Right atrium auricular region (tissue), 2 donors: Measurements from ENCODE around the gene CSNK2A2. TPM values are rescaled to one million over a fixed set of nuclear protein-coding genes. Genes with fewer than 3 reads are reported as not detected.

Experiments used
- DNase-seq: peaks from one replicate; pipeline ENCODE4 v3.0.0-alpha.2; 2019; ENCODE audit warnings: low spot score
- H3K27ac ChIP-seq, 2 donors: fragments of 200-600 bp; sonication (generic); 1 replicate in 1 of 2; 2 replicates in 1 of 2; pipeline ENCODE4 v1.5.1; 2016 to 2019
- H3K27me3 ChIP-seq, 2 donors: fragments of 200-600 bp; sonication (generic); one replicate each; pipeline versions ENCODE4 v1.5.1 to v1.6.0; 2017 to 2019
- H3K36me3 ChIP-seq: fragments of 200-600 bp; sonication (generic); one replicate; pipeline ENCODE4 v1.5.1; 2016
- H3K4me1 ChIP-seq, 2 donors: fragments of 200-600 bp; sonication (generic); one replicate each; pipeline versions ENCODE4 v1.5.1 to v1.6.0; 2017 to 2019
- H3K4me3 ChIP-seq, 2 donors: fragments of 200-600 bp; sonication (generic); 1 replicate in 1 of 2; 2 replicates in 1 of 2; pipeline ENCODE4 v1.5.1; 2017 to 2019; ENCODE audit warnings: mild to moderate bottlenecking in 1 of 2, moderate library complexity in 1 of 2
- H3K9me3 ChIP-seq, 2 donors: fragments of 200-600 bp; sonication (generic); one replicate each; pipeline ENCODE4 v1.5.1; 2019
- total RNA-seq, 2 donors: library from RNA; depleted of rRNA; stranded (reverse); fragments of >200 nt; gene quantifications; one replicate each; pipeline ENCODE4 v1.1.0, GENCODE V29; 2016
- TF ChIP-seq, protein P1 (sequence below), 2 donors: fragments of 200-600 bp; sonication (generic); IDR thresholded peaks; one replicate each; pipeline ENCODE4 v1.5.1; 2019; ENCODE audit warnings: antibody characterized with exemption in 2 of 2

CSNK2A2 gene
- total RNA-seq, 2 donors from 2014 or later, result 17.2 to 18.1 TPM

DNA sequence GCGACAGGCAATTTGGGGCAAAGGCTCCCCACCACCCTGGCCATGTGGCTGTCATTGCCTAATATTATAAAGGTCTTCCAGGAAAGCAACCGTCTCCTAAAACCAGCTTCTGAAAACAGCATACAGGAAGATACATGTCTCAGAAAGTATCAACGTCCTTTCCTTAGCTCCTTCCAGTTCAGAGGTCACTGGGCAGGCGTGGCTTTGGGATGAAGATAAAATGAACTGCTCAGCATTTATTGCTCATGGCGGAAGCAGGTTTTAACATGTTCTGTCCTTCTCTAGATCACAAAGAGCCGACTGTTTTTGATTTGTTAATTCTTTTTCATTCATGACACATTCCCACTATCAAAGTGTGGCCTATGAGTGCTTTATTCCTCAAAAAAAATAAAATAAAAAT, 76.8 kb downstream of the CSNK2A2 start:
- Histone ChIP-seq H3K36me3 (peaks cover 5% of the 10 kb centered on the region), H3K27ac (peak overlapping the region; percentile 19 to 45), H3K27me3 (no peaks in the 10 kb centered on the region), H3K4me1 (peaks cover 0 to 90% of the 10 kb centered on the region in 2 donors), H3K4me3 (no peak overlapping the region), H3K9me3 (no peaks in the 10 kb centered on the region)
- no peak for DNase-seq
- TF ChIP-seq, protein P1, sequence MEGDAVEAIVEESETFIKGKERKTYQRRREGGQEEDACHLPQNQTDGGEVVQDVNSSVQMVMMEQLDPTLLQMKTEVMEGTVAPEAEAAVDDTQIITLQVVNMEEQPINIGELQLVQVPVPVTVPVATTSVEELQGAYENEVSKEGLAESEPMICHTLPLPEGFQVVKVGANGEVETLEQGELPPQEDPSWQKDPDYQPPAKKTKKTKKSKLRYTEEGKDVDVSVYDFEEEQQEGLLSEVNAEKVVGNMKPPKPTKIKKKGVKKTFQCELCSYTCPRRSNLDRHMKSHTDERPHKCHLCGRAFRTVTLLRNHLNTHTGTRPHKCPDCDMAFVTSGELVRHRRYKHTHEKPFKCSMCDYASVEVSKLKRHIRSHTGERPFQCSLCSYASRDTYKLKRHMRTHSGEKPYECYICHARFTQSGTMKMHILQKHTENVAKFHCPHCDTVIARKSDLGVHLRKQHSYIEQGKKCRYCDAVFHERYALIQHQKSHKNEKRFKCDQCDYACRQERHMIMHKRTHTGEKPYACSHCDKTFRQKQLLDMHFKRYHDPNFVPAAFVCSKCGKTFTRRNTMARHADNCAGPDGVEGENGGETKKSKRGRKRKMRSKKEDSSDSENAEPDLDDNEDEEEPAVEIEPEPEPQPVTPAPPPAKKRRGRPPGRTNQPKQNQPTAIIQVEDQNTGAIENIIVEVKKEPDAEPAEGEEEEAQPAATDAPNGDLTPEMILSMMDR (IDR thresholded peaks at IDR 0.05), result no peak

DNA sequence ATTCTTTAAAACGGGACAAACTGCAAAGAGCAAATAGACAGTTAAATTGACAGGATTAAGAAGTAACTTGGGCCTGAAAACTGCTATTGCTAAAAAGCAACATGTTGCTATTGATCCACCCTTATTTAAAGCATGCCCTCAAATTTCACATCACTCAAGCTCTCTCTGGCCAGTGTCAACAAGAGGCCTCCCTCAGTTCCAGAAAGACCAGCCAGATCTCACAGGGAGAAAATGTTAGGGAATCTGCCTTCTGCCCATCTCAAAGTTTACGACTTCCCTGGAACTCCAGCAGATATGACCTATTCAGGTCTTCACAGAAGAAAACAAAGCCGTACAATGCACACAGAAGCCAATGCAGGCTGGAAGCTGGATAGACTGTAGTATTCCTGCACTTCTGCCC, 77.7 kb downstream of the CSNK2A2 start:
- no peak for DNase-seq
- peak overlapping the region in 1 of 2 donors; percentile 29 for H3K27ac ChIP-seq
- H3K4me3 ChIP-seq, result no peak overlapping the region
- no peaks in the 10 kb centered on the region for H3K27me3 ChIP-seq
- H3K36me3 ChIP-seq, result peaks cover 14% of the 10 kb centered on the region
- TF ChIP-seq, protein P1 (IDR thresholded peaks at IDR 0.05), result no peak
- H3K9me3 ChIP-seq, result no peaks in the 10 kb centered on the region
- H3K4me1 ChIP-seq, result peaks cover 0 to 90% of the 10 kb centered on the region in 2 donors

DNA sequence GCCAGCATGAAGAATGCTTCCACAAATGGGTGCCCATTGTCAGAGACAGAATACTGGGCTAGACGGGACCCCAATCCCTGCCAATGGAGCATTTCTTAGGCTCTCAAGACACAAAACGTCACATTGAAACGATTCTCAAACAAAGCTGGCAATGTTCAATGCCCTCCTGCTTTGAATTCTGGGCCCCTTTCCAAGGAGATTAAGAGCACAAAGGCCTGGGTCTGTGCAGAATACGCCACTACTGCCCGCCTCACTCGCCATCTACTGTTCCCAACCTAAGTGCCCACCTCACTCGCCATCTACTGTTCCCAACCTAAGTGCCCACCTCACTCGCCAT, 78.4 kb downstream of the CSNK2A2 start:
- H3K4me1 ChIP-seq, result peaks cover 0 to 92% of the 10 kb centered on the region in 2 donors
- peaks cover 22% of the 10 kb centered on the region for H3K36me3 ChIP-seq
- H3K27ac ChIP-seq, result peak overlapping the region; percentile 50 to 72
- H3K4me3 ChIP-seq, result no peak overlapping the region
- H3K9me3 ChIP-seq, result no peaks in the 10 kb centered on the region
- no peaks in the 10 kb centered on the region for H3K27me3 ChIP-seq
- DNase-seq, result no peak
- TF ChIP-seq, protein P1 (IDR thresholded peaks at IDR 0.05), result no peak

DNA sequence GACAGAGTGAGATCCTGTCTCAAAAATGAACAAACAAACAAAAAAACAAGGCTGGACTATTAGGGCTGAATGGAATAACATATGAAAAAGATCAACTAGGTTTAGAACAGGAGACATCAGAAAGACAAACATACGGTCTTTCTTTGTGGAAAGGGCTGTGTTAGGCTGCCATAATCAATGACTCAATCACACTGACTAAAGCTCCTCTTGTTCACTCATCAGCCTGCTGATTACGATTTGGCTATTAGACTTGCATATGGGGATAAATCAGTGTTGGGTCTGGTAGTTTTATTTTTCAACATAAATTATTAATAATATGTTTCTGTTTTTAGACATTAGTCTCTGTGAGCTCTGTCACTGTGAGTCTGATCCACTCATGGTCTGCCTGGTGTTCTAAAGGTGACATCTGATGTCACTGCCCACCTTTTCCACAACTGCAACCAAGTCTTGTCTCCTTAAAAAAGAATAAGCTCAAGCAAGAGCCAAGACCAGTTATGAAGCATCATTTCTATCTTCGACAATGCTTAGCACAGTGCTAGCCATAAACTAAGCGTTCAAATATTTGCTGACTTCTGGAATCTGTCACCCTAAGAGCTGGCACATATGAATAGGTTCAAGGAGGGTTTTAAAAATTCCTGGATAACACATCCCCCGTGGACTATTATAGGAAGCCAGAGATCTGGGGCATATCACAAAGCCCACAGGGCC, 79.0 kb downstream of the CSNK2A2 start:
- no peak for DNase-seq
- Histone ChIP-seq H3K36me3 (peaks cover 27% of the 10 kb centered on the region), H3K9me3 (no peaks in the 10 kb centered on the region), H3K27ac (peak overlapping the region; percentile 50 to 72), H3K4me3 (no peak overlapping the region), H3K27me3 (no peaks in the 10 kb centered on the region), H3K4me1 (peaks cover 0 to 89% of the 10 kb centered on the region in 2 donors)
- TF ChIP-seq, protein P1 (IDR thresholded peaks at IDR 0.05), result no peak

DNA sequence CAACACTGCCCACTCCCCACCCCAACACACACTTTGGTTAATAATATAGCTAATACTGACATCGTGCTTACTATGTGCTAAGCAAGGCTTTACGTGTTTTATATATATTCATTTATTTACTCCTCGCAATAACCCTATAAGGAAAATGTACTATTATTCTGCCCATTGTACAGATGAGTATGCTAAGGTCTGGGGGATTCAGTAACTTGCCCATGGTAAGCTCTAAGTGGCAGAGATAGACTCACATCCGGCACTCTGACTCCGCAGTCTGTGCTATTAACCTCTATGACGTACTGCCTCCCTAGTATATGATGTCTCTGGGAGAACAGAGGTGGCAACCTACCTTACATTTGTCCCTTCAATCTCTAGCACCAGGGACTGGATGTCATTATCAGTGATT, 81.4 kb downstream of the CSNK2A2 start:
- no peaks in the 10 kb centered on the region for H3K9me3 ChIP-seq
- peaks cover 36% of the 10 kb centered on the region for H3K36me3 ChIP-seq
- H3K27ac ChIP-seq, result no peak overlapping the region
- H3K4me3 ChIP-seq, result no peak overlapping the region
- H3K4me1 ChIP-seq, result peaks cover 0 to 72% of the 10 kb centered on the region in 2 donors
- TF ChIP-seq, protein P1 (IDR thresholded peaks at IDR 0.05), result no peak
- H3K27me3 ChIP-seq, result no peaks in the 10 kb centered on the region
- DNase-seq, result no peak

DNA sequence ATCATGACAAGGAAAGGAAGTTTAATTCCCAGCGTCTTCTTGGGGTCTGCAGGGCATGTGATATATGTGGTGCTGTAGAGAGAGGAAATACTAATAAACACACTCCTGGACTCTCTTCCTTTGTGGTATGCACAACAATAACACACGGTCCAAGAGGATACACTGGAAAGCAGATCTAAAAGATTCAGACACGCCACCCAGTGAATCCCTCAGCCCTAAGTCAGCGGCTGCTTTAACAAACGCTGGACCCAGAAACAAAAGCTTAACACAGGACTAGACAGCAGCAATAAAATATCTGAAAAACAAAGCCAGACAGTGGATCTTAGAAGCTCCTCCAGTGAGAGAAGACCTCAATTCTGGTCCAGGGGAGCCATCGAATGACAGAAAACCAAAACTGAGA, 81.8 kb downstream of the CSNK2A2 start:
- TF ChIP-seq, protein P1 (IDR thresholded peaks at IDR 0.05), result no peak
- Histone ChIP-seq H3K4me3 (no peak overlapping the region), H3K27ac (no peak overlapping the region), H3K9me3 (no peaks in the 10 kb centered on the region), H3K4me1 (peaks cover 0 to 71% of the 10 kb centered on the region in 2 donors), H3K36me3 (peaks cover 36% of the 10 kb centered on the region), H3K27me3 (no peaks in the 10 kb centered on the region)
- DNase-seq, result no peak
